H9 (cell line): ENCODE measurements around the gene C1orf226. TPM values are rescaled to one million over a fixed set of nuclear protein-coding genes. Genes with fewer than 3 reads are reported as not detected.

Experiments
- DNase-seq: peaks from one replicate; pipeline ENCODE4 v3.0.0-alpha.2; 2017
- H2AFZ ChIP-seq: one replicate; pipeline ENCODE4 v1.6.1; 2013; ENCODE audit warnings: mild to moderate bottlenecking, low read length, control low read depth, moderate library complexity
- H2AK5ac ChIP-seq: 2 replicates; pipeline ENCODE4 v1.6.1; 2013; ENCODE audit warnings: low read length, control low read depth, mixed read lengths; ENCODE audit not compliant: insufficient read length
- H2BK120ac ChIP-seq: one replicate; pipeline ENCODE4 v1.6.1; 2013; ENCODE audit warnings: low read depth, mild to moderate bottlenecking, low read length, control low read depth, inconsistent platforms; ENCODE audit not compliant: poor library complexity, severe bottlenecking
- H2BK12ac ChIP-seq: 2 replicates; pipeline ENCODE4 v1.6.1; 2013; ENCODE audit warnings: low read length, control low read depth, mixed read lengths, low read depth; ENCODE audit not compliant: insufficient read length
- H2BK15ac ChIP-seq: 2 replicates; pipeline ENCODE4 v1.6.1; 2013; ENCODE audit warnings: low read depth, low read length, control low read depth
- H2BK20ac ChIP-seq: one replicate; pipeline ENCODE4 v1.6.1; 2013; ENCODE audit warnings: low read depth, mild to moderate bottlenecking, low read length, control low read depth, inconsistent platforms; ENCODE audit not compliant: poor library complexity, severe bottlenecking
- H2BK5ac ChIP-seq: 2 replicates; pipeline ENCODE4 v1.6.1; 2013; ENCODE audit warnings: low read length, control low read depth, mixed read lengths; ENCODE audit not compliant: insufficient read length
- H3K14ac ChIP-seq: 2 replicates; pipeline ENCODE4 v1.6.1; 2013; ENCODE audit warnings: low read length, control low read depth; ENCODE audit not compliant: insufficient read depth
- H3K18ac ChIP-seq: 2 replicates; pipeline ENCODE4 v1.6.1; 2013; ENCODE audit warnings: low read depth, mild to moderate bottlenecking, mixed read lengths, low read length, control low read depth; ENCODE audit not compliant: insufficient read length
- H3K23ac ChIP-seq: 2 replicates; pipeline ENCODE4 v1.6.1; 2013; ENCODE audit warnings: low read length, control low read depth, mixed read lengths, low read depth; ENCODE audit not compliant: insufficient read length
- H3K23me2 ChIP-seq: 2 replicates; pipeline ENCODE4 v1.6.1; 2013; ENCODE audit warnings: low read depth, mild to moderate bottlenecking, mixed read lengths, low read length, control low read depth; ENCODE audit not compliant: insufficient read length, poor library complexity, severe bottlenecking
- H3K27ac ChIP-seq: 2 replicates; pipeline ENCODE4 v1.5.1; 2013; ENCODE audit warnings: low read length, control low read depth, mixed read lengths, low read depth; ENCODE audit not compliant: insufficient read length
- H3K27me3 ChIP-seq: 2 replicates; pipeline ENCODE4 v1.6.1; 2013; ENCODE audit warnings: low read length, control low read depth, inconsistent platforms; ENCODE audit not compliant: insufficient read depth
- H3K4ac ChIP-seq: 2 replicates; pipeline ENCODE4 v1.6.1; 2013; ENCODE audit warnings: low read depth, mild to moderate bottlenecking, control low read depth, inconsistent platforms, low read length, moderate library complexity
- H3K4me1 ChIP-seq: 2 replicates; pipeline ENCODE4 v1.6.1; 2013; ENCODE audit warnings: low read length, control low read depth, inconsistent platforms; ENCODE audit not compliant: insufficient read depth
- H3K4me2 ChIP-seq: 2 replicates; pipeline ENCODE4 v1.6.1; 2013; ENCODE audit warnings: low read length, control low read depth, mixed read lengths; ENCODE audit not compliant: insufficient read length, insufficient read depth
- H3K56ac ChIP-seq: 2 replicates; pipeline ENCODE4 v1.6.1; 2013; ENCODE audit warnings: low read depth, mild to moderate bottlenecking, mixed read lengths, low read length, control low read depth; ENCODE audit not compliant: insufficient read length
- H3K79me1 ChIP-seq: 2 replicates; pipeline ENCODE4 v1.6.1; 2013; ENCODE audit warnings: low read depth, mild to moderate bottlenecking, moderate library complexity, low read length, control low read depth, inconsistent platforms; ENCODE audit not compliant: insufficient read depth, poor library complexity, severe bottlenecking
- H3K79me2 ChIP-seq: 2 replicates; pipeline ENCODE4 v1.6.1; 2013; ENCODE audit warnings: low read length, control low read depth, inconsistent platforms; ENCODE audit not compliant: insufficient read depth
- H3K9ac ChIP-seq: 2 replicates; pipeline ENCODE4 v1.6.1; 2013; ENCODE audit warnings: low read length, control low read depth, mixed read lengths; ENCODE audit not compliant: insufficient read length; ENCODE audit errors: extremely low read depth
- H3K9me3 ChIP-seq: one replicate; pipeline ENCODE4 v1.6.1; 2013; ENCODE audit warnings: low read depth, low read length, inconsistent platforms; ENCODE audit not compliant: control insufficient read depth
- H3T11ph ChIP-seq: one replicate; pipeline ENCODE4 v1.6.1; 2013; ENCODE audit warnings: mild to moderate bottlenecking, low read length, control low read depth, inconsistent platforms
- H4K20me1 ChIP-seq: one replicate; pipeline ENCODE4 v1.6.1; 2013; ENCODE audit not compliant: control insufficient read depth, insufficient read length, insufficient read depth
- H4K5ac ChIP-seq: 2 replicates; pipeline ENCODE4 v1.6.1; 2013; ENCODE audit warnings: low read depth, mild to moderate bottlenecking, mixed read lengths, low read length, control low read depth; ENCODE audit not compliant: insufficient read length
- H4K8ac ChIP-seq: replicated peaks from 2 replicates; pipeline ENCODE4 v1.6.1; 2013; ENCODE audit warnings: low read length, control low read depth, mixed read lengths, low read depth; ENCODE audit not compliant: insufficient read length
- H4K91ac ChIP-seq: 2 replicates; pipeline ENCODE4 v1.6.1; 2013; ENCODE audit warnings: low read depth, mild to moderate bottlenecking, moderate library complexity, mixed read lengths, low read length, control low read depth; ENCODE audit not compliant: insufficient read length
- H3K27ac Mint-ChIP-seq, 3 experiments: 2 replicates in 2 of 3; 3 replicates in 1 of 3; pipeline ENCODE4 v1.8.0; 2020 to 2021; ENCODE audit warnings: mixed read lengths in 3 of 3, mild to moderate bottlenecking in 1 of 3, moderate library complexity in 1 of 3
- H3K27me3 Mint-ChIP-seq: 2 replicates; pipeline ENCODE4 v1.8.0; 2021; ENCODE audit warnings: low read depth, mild to moderate bottlenecking, moderate library complexity, mixed read lengths
- H3K36me3 Mint-ChIP-seq, 3 experiments: 2 replicates in 2 of 3; 3 replicates in 1 of 3; pipeline ENCODE4 v1.8.0; 2020 to 2021; ENCODE audit warnings: low read depth in 3 of 3, mixed read lengths in 3 of 3; ENCODE audit not compliant: insufficient read depth in 1 of 3
- H3K4me1 Mint-ChIP-seq, 2 experiments: 2 replicates each; pipeline ENCODE4 v1.8.0; 2020; ENCODE audit warnings: mixed read lengths in 2 of 2
- H3K4me3 Mint-ChIP-seq, 2 experiments: 2 replicates in 1 of 2; 3 replicates in 1 of 2; pipeline ENCODE4 v1.8.0; 2020 to 2021; ENCODE audit warnings: mild to moderate bottlenecking in 2 of 2, mixed read lengths in 2 of 2, moderate library complexity in 1 of 2
- H3K9me3 Mint-ChIP-seq, 2 experiments: 2 replicates in 1 of 2; 3 replicates in 1 of 2; pipeline ENCODE4 v1.8.0; 2020; ENCODE audit warnings: mild to moderate bottlenecking in 2 of 2, mixed read lengths in 2 of 2, moderate library complexity in 1 of 2
- CTCF ChIP-seq: fragments of 200-600 bp; sonication (generic); conservative IDR thresholded peaks from 3 replicates; pipeline ENCODE4 v1.8.0; 2021; ENCODE audit warnings: antibody characterized with exemption, mild to moderate bottlenecking
- WGBS: extraction: QIAGEN DNeasy Blood & Tissue Kit; methylation state at CpG from one replicate; pipeline ENCODE4 v1.1.7; 2013; ENCODE audit warnings: missing lambda C conversion rate, low lambda C conversion rate, mixed read lengths; ENCODE audit not compliant: insufficient read length; ENCODE audit errors: extremely low coverage; 5-methylcytosine and 5-hydroxymethylcytosine counted together
- total RNA-seq: library from RNA; stranded (reverse); gene quantifications from 2 replicates; pipeline ENCODE4 v1.2.1, GENCODE V29; 2021

C1orf226 gene
- total RNA-seq, 1 experiment from 2014 or later: 11.5 TPM

DNA sequence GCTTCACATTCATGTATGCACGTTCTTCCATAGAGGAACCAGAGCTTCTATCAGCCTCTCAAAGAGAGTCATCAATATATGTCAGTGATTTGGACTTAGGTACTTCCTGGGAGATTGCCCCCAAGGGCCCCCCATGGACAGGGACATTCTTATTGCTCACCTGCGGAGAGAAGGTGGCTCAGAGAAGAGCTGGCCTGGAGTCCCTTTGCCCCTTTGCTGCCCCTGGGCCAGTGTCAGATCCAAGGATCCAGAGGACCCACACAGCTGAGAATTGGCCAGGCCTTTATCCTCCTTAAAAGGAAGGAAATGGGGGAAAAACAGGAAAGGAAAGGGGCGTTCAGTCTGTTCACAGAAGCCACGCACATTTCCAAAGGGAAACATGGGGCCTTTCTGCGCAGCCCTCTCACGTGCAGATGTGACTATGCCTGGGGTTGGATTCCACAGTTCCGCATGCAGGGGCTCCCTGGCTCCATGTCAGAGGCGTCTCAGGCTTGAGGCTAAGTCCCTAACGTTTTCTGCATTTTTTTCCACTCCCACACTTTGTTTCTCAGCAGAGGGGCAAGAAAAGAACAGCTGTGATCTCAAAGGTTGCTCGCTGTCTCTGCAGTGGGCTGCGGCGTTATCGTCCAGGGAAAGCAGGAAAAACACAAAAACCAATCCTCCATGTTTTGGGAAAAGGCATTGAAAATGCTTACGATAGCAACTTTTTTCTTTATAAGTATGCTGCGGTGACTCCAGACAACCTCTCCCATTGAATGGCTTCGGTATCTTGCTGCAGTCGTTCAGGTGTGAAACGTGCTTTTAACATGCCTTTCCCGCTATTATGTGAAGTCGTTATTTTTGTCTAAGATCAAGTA is 5.9 kb downstream of the C1orf226 start:
- peaks cover 8 to 21% (median 18%) of the 10 kb centered on the region in 3 experiments; a peak in 6 of 7 replicates for H3K36me3 Mint-ChIP-seq
- no peak overlapping the region for H4K8ac ChIP-seq
- H4K20me1 ChIP-seq: no peaks in the 10 kb centered on the region
- no peak overlapping the region for H3K23ac ChIP-seq
- H2AFZ ChIP-seq: no peak overlapping the region
- no peaks in the 10 kb centered on the region for H3K79me2 ChIP-seq
- H3K27ac ChIP-seq: no peak overlapping the region
- H4K91ac ChIP-seq: no peak overlapping the region
- H2BK15ac ChIP-seq: no peak overlapping the region
- no peak overlapping the region for H3K4me3 Mint-ChIP-seq
- no peaks in the 10 kb centered on the region for H3K9me3 Mint-ChIP-seq
- no peak overlapping the region for H2AK5ac ChIP-seq
- H3T11ph ChIP-seq: no peak overlapping the region
- no peak overlapping the region for H2BK12ac ChIP-seq
- H3K14ac ChIP-seq: no peak overlapping the region
- H3K27me3 Mint-ChIP-seq: no peaks in the 10 kb centered on the region; the same call in none of the 2 replicates
- H3K27ac Mint-ChIP-seq: no peak overlapping the region
- no peak overlapping the region for H2BK20ac ChIP-seq
- no peak overlapping the region for H3K18ac ChIP-seq
- no peak overlapping the region for H3K4me2 ChIP-seq
- no peak overlapping the region for H3K56ac ChIP-seq
- no peak for DNase-seq
- H2BK120ac ChIP-seq: no peak overlapping the region
- peaks cover 33 to 42% of the 10 kb centered on the region in 2 experiments for H3K4me1 Mint-ChIP-seq
- WGBS: no CpG with 5 or more reads among the region's 20 CpGs
- no peak for TF ChIP-seq CTCF
- no peaks in the 10 kb centered on the region for H3K27me3 ChIP-seq
- no peaks in the 10 kb centered on the region for H3K4me1 ChIP-seq
- H4K5ac ChIP-seq: no peak overlapping the region
- no peaks in the 10 kb centered on the region for H3K23me2 ChIP-seq
- H2BK5ac ChIP-seq: no peak overlapping the region
- H3K79me1 ChIP-seq: no peaks in the 10 kb centered on the region
- H3K4ac ChIP-seq: no peak overlapping the region
- no peaks in the 10 kb centered on the region for H3K9me3 ChIP-seq
- H3K9ac ChIP-seq: no peak overlapping the region
